Mucosa of gallbladder (tissue), 1 donor: Measurements from ENCODE around the gene TMCO2. TPM values are rescaled to one million over a fixed set of nuclear protein-coding genes. Genes with fewer than 3 reads are reported as not detected.

Experiments
- total RNA-seq: library from RNA; stranded (reverse); gene quantifications from one replicate; pipeline ENCODE4 v1.2.1, GENCODE V29; 2021
- donor health status: DM: no; HTN: no; CAD: no.

The TMCO2 gene
- total RNA-seq, 1 donor from 2014 or later = not detected

Other genes with a start within 250 kb of the TMCO2 start
- 313 TPM for gene CAP1, start 207.2 kb upstream of the TMCO2 start, total RNA-seq
- gene PPT1, start 150.7 kb upstream of the TMCO2 start, total RNA-seq = 75.9 TPM
- gene RLF, start 86.5 kb upstream of the TMCO2 start, total RNA-seq = 16.5 TPM
- gene ZMPSTE24, start 10.3 kb downstream of the TMCO2 start, total RNA-seq = 64.8 TPM
- 8.3 TPM for gene COL9A2, start 69.3 kb downstream of the TMCO2 start, total RNA-seq
- gene SMAP2, start 125.8 kb downstream of the TMCO2 start, total RNA-seq = 47.6 TPM
- gene ZFP69B, start 202.5 kb downstream of the TMCO2 start, total RNA-seq = 1.8 TPM
- gene ZFP69, start 229.4 kb downstream of the TMCO2 start, total RNA-seq = 3.3 TPM